HG02870 (cell line): Measurements from ENCODE around the gene BCKDHA.
"Not testable (repeated sequence)": the region's sequence is repeated elsewhere in the genome, so short reads cannot be mapped to it uniquely, and the experiment has no call there.

Experiments used
- ATAC-seq: cut with Tn5 transposase; IDR thresholded peaks from one replicate; pipeline ENCODE4 v1.9.1; 2021; ENCODE audit warnings: mild to moderate bottlenecking, moderate library complexity; ENCODE audit not compliant: unreplicated experiment

The BCKDHA gene

DNA sequence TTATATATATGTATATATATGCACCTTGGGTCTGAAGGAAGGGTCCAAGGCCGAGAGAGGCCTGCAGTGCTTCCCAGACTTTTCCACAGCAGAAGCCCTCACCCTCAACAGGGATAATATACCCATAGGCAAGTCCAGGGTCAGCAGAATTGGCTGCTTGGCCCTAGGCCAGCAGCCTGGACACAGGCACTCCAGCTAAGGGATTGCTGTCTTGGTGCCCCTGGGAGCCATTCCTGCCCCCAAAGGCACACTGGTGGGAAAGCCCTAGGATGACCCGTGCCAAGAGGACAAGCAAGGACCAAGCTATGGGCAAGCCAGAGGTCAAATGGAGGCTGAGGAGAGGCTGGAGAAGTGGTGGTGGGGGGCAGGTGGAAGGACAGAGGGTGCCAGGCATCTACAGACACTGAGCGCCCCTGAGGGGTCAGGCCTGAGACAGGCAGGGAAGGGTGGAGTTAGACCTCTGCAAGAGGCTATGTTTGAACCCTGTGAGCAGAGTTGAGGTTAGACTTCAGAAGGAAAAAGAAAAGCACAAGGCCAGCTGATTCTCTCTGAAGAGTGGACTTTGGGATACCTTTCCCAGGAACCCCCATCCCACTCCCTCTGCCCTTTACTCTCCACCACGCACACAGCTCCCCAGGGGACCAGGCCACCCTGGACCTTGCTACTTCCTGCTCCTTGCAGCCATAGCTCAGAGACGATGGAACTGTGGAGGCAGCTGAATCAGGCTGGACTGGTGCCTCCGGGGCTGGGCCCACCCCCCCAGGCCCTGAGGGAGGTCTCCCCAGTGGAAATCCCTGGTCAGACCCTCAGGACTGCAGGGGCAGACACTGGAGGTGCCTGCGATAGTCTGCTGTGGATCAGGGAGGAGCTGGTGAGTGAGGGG lies 45.1 kb downstream of the BCKDHA start, which contains the start of gene ERICH4:
ERICH4 (plus strand) TSS at position 684 of the 883 bp plus-strand sequence; CDS start at position 698, 14 bp downstream.
- no peak for ATAC-seq

GRCh38 chr19:41443813-41444455 lies 46.3 kb downstream of the BCKDHA start:
- no peak for ATAC-seq

GRCh38 chr19:41445575-41445974 lies 48.0 kb downstream of the BCKDHA start:
- no peak for ATAC-seq

DNA sequence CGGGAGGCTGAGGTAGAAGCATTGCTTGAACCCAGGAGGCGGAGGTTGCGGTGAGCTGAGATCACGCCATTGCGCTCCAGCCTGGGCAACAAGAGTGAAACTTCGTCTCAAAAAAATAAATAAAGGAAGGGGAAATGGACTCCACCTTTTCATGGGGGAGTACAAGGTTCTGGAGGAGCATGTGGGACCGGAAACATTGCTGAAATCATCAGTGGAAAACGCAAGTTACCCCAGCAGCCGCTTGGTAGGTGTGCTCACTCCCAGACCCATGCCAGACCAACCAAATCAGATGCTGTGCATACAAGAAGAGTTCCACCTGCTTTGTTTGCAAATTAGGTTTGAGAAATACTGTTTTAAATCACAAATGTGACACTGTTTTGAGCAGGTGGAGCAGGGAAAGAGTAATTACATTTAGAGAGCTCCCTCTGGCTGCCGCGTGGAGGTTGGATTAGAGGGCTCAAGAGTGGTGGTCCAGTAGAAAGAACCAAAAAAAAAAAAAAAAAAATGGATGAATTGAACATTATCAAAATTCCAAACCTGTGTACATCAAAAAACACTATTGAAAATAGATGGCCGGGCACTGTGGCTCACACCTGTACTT lies 50.2 kb downstream of the BCKDHA start:
- no peak for ATAC-seq

DNA sequence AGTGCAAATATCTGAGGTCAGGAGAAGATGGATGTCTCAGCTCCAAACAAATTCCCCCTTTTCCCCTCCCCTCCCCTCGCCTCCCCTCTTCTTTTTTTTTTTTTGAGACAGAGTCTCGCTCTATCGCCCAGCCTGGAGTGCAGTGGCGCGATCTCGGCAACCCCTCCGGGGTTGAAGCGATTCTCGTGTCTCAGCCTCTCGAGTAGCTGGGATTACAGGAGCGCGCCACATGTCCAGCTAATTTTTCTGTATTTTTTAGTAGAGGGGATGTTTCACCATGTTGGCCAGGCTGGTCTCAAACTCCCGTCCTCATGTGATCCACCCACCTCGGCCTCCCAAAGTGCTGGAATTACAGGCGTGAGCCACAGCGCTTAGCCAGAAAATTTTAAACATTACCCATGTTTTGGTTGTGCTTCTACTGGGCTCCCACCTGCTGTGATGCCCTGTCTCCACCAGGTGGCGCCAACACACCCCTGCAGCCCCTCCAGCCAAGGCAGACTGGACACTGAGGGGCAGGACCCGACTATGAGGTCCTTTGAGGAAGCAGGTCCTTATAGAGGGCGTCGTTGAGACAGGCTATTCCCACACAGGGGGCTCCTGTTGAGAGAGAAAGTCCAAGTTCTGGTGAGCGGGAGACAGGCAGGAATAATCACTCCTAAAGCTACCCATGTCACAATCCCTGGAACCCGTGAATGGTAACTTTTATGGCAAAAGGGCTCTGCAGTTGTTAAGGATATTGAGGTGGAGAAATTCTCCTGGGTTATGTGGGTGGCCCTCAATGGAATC lies 51.7 kb downstream of the BCKDHA start:
- ATAC-seq = no peak

DNA sequence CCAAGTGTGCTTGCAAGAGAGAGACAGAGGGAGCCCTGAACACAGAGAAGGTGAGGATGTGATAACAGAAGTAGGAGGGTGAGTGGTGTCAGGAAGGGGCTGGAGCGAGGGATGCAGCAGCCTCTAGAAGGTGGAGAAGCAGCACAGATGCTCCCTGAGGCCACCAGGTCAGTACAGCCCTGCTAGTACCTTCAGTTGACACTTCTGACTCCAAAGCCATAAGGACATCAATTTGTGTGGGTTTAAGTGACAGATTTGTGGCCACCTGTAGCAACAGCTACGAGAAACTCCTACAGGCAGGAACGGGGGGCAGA lies 52.2 kb downstream of the BCKDHA start:
- ATAC-seq = no peak

DNA sequence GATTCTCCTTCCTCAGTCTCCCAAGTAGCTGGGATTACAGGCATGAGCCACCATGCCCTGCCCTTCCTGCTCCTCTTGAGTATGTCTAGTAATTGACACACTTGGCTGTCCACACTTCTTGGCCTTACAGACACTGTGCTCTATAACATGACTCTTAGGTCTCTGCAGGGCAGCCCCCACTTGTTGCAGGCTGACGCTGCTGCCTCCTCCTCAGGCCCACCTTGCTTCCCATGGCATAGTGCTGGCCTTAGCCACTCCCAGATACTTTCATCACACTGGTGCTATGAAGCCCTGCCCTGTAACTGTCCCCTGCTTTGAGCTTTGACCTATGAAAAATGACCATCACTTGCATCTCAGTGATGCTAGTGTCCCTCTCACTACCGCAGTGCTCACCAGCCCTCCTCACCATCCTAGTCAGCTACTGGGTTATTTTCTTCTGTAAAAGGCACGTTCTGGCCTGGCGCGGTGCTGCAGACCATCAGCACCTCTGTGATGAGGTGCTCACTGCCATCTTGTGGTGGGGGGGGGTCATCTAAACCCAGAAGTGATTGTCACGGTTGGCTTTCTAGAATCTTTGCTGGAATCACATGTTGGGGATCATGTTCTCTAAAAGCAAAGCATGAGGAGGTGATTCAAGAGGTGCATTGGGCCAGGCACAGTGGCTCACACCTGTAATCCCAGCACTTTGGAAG lies 55.1 kb downstream of the BCKDHA start:
- ATAC-seq = no peak

DNA sequence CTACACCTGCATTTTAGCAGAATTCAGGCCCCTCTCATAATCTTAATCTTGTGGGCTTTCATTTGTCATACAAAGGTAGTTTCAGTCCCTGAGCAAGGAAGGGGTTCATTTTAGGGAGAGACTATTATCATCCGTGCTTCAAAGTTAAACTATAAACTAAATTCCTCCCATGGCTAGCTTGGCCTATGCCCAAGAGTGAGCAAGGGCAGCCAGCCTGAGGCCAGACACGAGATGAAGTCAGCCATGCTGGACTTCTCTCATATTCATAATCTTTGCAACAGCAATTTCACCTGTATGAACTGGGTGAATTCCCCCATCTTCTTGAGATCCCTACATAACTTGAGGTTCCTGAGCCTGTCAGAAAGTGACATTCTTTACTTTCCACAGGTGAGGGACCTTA lies 58.3 kb downstream of the BCKDHA start:
- no peak for ATAC-seq

DNA sequence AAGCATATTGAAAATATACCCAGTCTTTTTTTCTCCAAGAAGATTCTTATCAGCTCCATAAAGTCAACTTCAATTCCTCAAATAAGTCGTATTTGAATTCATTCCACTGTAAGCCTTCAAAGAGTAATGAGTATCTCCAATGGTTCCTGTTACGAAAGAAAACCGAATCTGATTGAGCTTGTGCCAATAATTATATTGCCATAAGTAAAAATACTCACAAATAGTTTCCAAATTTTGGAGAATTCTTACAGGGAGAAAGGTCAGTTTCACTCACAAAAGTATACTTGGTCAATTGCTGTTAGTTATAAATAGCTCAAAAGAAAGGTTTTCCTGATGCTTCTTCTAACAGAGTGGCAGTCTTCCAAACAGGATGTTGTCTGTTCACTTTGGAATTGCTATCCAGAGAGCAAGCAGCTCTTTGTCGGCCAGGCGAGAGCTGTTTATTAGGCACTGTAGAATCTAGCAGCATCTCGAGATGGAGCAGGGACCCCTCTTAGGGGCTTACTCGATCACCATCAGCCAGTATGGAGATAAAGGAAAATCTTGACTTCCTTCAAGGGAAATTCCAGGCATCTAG lies 58.8 kb downstream of the BCKDHA start:
- ATAC-seq = no peak

DNA sequence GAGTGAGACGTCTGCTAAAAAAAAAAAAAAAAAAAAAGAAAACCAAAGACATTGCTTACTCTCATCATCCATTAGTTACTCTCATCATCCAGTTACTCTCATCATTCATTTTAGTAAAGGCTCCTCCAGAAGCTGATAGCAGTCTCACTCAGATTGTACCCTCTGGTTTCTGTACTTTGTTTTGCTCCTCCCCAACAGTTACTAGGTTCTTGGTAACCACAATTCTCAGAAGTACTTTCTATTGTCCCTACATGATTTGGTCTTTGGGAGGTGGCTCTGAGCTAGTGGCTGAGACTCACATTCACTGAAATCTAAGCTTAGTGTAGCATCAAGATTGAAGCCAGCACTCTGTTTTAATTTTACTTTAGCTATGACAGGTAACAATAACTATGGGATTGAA lies 59.6 kb downstream of the BCKDHA start:
- peak; percentile 67 for ATAC-seq

DNA sequence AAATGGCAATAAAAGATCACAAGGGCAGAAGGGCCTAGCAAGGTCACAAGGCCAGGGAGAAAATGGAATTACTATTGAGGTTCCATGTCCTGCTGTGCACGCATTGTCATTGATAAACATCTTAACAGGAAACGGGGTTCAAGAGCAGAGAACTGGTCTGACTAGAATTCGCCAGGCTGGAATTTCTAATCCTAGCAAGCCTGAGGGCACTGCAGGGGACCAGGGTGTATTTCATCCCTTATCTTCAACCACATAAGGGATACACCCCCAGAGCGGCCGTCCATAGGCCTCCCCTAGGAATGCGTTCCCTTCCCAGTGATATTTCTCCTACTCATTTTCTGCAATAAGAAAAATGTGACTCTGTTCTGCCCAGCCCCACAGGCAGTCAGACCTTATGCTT lies 64.9 kb downstream of the BCKDHA start:
- ATAC-seq = no peak

DNA sequence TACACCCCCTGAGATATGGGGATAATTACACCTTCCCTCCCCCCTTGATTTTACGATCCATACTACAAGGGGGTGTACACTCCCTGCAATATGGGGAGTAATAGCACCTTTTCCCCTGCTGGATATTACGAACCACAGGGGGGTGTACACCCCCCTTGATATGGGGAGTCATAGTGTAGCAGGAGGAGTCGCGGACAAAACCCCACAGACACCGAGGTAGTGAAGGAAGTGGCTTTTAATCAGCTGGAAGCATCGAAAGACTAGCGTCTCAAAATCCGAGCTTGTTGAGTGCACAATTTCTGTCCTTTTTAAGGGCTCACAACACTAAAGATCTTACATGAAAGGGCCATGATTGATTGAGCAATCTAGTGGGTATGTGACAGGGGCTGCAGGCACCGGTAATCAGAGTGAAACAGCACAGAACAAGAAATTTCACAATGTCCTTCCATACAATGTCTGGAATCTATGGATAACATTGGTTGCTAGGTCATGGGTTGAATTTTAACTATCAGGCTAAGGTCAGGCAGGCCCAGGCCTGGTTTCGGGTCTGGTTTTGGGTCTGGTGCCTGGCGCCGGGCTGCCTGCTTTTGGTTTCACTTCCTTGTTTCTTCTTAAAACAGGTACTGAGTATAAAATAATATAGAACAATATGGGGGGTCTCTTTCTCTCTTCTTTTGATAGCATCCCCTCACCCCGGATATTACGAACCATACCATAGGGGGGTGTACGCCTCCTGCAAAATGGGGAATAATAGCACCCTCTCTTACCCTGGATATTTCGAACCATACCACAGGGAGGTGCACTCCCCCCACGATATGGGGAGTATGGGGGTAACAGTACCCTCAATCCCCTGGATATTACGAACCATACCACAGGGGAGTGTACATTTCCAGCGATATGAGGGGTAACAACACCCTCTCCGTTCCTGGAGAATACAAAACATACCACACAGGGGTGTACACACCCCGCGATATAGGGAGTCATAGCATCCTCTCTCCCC lies 65.9 kb downstream of the BCKDHA start:
- not testable (repeated sequence) for ATAC-seq
